Measurements from ENCODE around the gene BICD1. TPM values are rescaled to one million over a fixed set of nuclear protein-coding genes. Genes with fewer than 3 reads are reported as not detected.

The BICD1 gene
- 19.0 and 20.1 TPM in 2 replicates for polyA plus RNA-seq (2011; rRNA removed)
- polyA minus RNA-seq (2011; rRNA and poly(A)+ RNA removed) = 41.6 and 43.8 TPM in 2 replicates

GRCh38 chr12:32106517-32107358 lies at the start of gene BICD1:
TSS of gene BICD1 (plus strand) at chr12:32106847. CDS start at chr12:32107332, 485 bp downstream.
- Histone ChIP-seq H3K4me3 (ENCODE audit: low read depth, low read length) (peak within 1 kb of the TSS; percentile 92), H3K27me3 (ENCODE audit: control insufficient read depth, insufficient read depth, low read length) (no peaks in the 10 kb centered on the region), H3K9me3 (ENCODE audit: control insufficient read depth, insufficient read depth, low read length) (no peaks in the 10 kb centered on the region), H3K27ac (ENCODE audit: low read depth, low read length) (peak within 1 kb of the TSS; percentile 86)
- peak; percentile 12; the same call in 1 of the 2 replicates for TF ChIP-seq CTCF (IDR thresholded peaks at IDR 0.05; ENCODE audit: low read depth, low read length)
- DNase-seq (ENCODE audit: low read depth, low spot score) = peak; percentile 74
- POLR2A ChIA-PET = interaction anchor here (0.6 to 2.0 kb wide), 4 partner anchors 9 to 32 kb away, joined by 3 to 20 read pairs (median 3); no protein-coding TSS in a partner anchor
- CTCF ChIA-PET = interaction anchor here (0.5 to 2.8 kb wide), 9 partner anchors 8 to 454 kb away, joined by 3 to 12 read pairs (median 4); no protein-coding TSS in a partner anchor

- Histone ChIP-seq H3K9me3 (ENCODE audit: control insufficient read depth, insufficient read depth, low read length) (no peaks in the 10 kb centered on the region), H3K27ac (ENCODE audit: low read depth, low read length) (no peak overlapping the region), H3K27me3 (ENCODE audit: control insufficient read depth, insufficient read depth, low read length) (no peaks in the 10 kb centered on the region), H3K4me3 (ENCODE audit: low read depth, low read length) (no peak overlapping the region)
- TF ChIP-seq CTCF (IDR thresholded peaks at IDR 0.05; ENCODE audit: low read depth, low read length) = no peak
- CTCF ChIA-PET = interaction anchor here (0.5 to 2.6 kb wide), 38 partner anchors 8 to 1231 kb away, joined by 3 to 85 read pairs (median 5); partner anchors contain the start of genes BICD1 and RESF1
- DNase-seq (ENCODE audit: low read depth, low spot score) = no peak
- POLR2A ChIA-PET = interaction anchor here (0.5 to 0.7 kb wide), 4 partner anchors 60 to 658 kb away, joined by 4 to 10 read pairs (median 6); no protein-coding TSS in a partner anchor
These were observed 45.6 kb upstream of the BICD1 start for GRCh38 chr12:32061033-32061432.

- Histone ChIP-seq H3K9me3 (ENCODE audit: control insufficient read depth, insufficient read depth, low read length) (no peaks in the 10 kb centered on the region), H3K27me3 (ENCODE audit: control insufficient read depth, insufficient read depth, low read length) (no peaks in the 10 kb centered on the region), H3K27ac (ENCODE audit: low read depth, low read length) (no peak overlapping the region), H3K4me3 (ENCODE audit: low read depth, low read length) (no peak overlapping the region)
- ChIA-PET CTCF (interaction anchor here (1.2 to 2.8 kb wide), 3 partner anchors 54 to 410 kb away, joined by 3 to 12 read pairs (median 11); no protein-coding TSS in a partner anchor), POLR2A (no interaction called here)
- no peak for TF ChIP-seq CTCF (IDR thresholded peaks at IDR 0.05; ENCODE audit: low read depth, low read length)
- DNase-seq (ENCODE audit: low read depth, low spot score) = no peak
These were observed 43.8 kb upstream of the BICD1 start for GRCh38 chr12:32062881-32063280.

GRCh38 chr12:32063796-32064195 lies 42.9 kb upstream of the BICD1 start:
- Histone ChIP-seq H3K27ac (ENCODE audit: low read depth, low read length) (no peak overlapping the region), H3K9me3 (ENCODE audit: control insufficient read depth, insufficient read depth, low read length) (no peaks in the 10 kb centered on the region), H3K4me3 (ENCODE audit: low read depth, low read length) (no peak overlapping the region), H3K27me3 (ENCODE audit: control insufficient read depth, insufficient read depth, low read length) (no peaks in the 10 kb centered on the region)
- ChIA-PET POLR2A (no interaction called here), CTCF (interaction anchor here (1.1 to 2.8 kb wide), 4 partner anchors 53 to 411 kb away, joined by 3 to 12 read pairs (median 7); no protein-coding TSS in a partner anchor)
- no peak for DNase-seq (ENCODE audit: low read depth, low spot score)
- no peak for TF ChIP-seq CTCF (IDR thresholded peaks at IDR 0.05; ENCODE audit: low read depth, low read length)

- no peak overlapping the region for H3K27ac ChIP-seq (ENCODE audit: low read depth, low read length)
- no peaks in the 10 kb centered on the region for H3K27me3 ChIP-seq (ENCODE audit: control insufficient read depth, insufficient read depth, low read length)
- ChIA-PET CTCF (no interaction called here), POLR2A (no interaction called here)
- no peak overlapping the region for H3K4me3 ChIP-seq (ENCODE audit: low read depth, low read length)
- no peak for DNase-seq (ENCODE audit: low read depth, low spot score)
- TF ChIP-seq CTCF (IDR thresholded peaks at IDR 0.05; ENCODE audit: low read depth, low read length) = no peak
- H3K9me3 ChIP-seq (ENCODE audit: control insufficient read depth, insufficient read depth, low read length) = no peaks in the 10 kb centered on the region
These were observed 40.4 kb upstream of the BICD1 start for GRCh38 chr12:32066206-32066605.
